Esophagus (tissue), 2 donors: ENCODE measurements around the gene REN. TPM values are rescaled to one million over a fixed set of nuclear protein-coding genes. Genes with fewer than 3 reads are reported as not detected.

Experiments
- H3K27ac ChIP-seq, 2 donors: one replicate each; pipeline ENCODE4 v1.5.1; 2013; ENCODE audit warnings: low read depth in 2 of 2, mild to moderate bottlenecking in 2 of 2, inconsistent platforms in 1 of 2, low read length in 1 of 2, moderate library complexity in 1 of 2
- H3K27me3 ChIP-seq, 2 donors: one replicate each; pipeline ENCODE4 v1.6.1; 2013; ENCODE audit warnings: low read length in 2 of 2, control low read depth in 1 of 2, mild to moderate bottlenecking in 1 of 2; ENCODE audit not compliant: insufficient read depth in 2 of 2, control insufficient read depth in 1 of 2
- H3K36me3 ChIP-seq, 2 donors: one replicate each; pipeline ENCODE4 v1.6.1; 2013; ENCODE audit warnings: low read length in 1 of 2; ENCODE audit not compliant: control insufficient read depth in 2 of 2, insufficient read depth in 2 of 2
- H3K4me1 ChIP-seq, 2 donors: one replicate each; pipeline ENCODE4 v1.6.1; 2013; ENCODE audit warnings: low read length in 1 of 2; ENCODE audit not compliant: control insufficient read depth in 2 of 2, insufficient read depth in 2 of 2
- H3K4me3 ChIP-seq, 2 donors: one replicate each; pipeline ENCODE4 v1.5.1; 2013; ENCODE audit warnings: low read length in 2 of 2, mild to moderate bottlenecking in 2 of 2, low read depth in 1 of 2, moderate library complexity in 1 of 2
- H3K9me3 ChIP-seq, 2 donors: one replicate each; pipeline ENCODE4 v1.6.1; 2013; ENCODE audit warnings: mild to moderate bottlenecking in 2 of 2, low read depth in 1 of 2, low read length in 1 of 2, moderate library complexity in 1 of 2; ENCODE audit not compliant: control insufficient read depth in 2 of 2, insufficient read depth in 1 of 2
- whole genome bisulfite sequencing, 2 donors: extraction: QIAGEN DNeasy Blood & Tissue Kit; methylation state at CpG; one replicate each; pipeline ENCODE4 v1.1.7; 2013; 5-methylcytosine and 5-hydroxymethylcytosine counted together
- polyA plus RNA-seq, 2 donors: library from polyadenylated mRNA; stranded (reverse); fragments of 200-250 nt; gene quantifications; one replicate each; pipeline ENCODE4 v1.2.3, GENCODE V29; 2013
- donor health status: healthy with polysubstance abuse.
- donor health status: Bipolar disorder and iron deficiency.

Gene REN
- polyA plus RNA-seq, 2 donors: 0.18 to 0.27 TPM

DNA sequence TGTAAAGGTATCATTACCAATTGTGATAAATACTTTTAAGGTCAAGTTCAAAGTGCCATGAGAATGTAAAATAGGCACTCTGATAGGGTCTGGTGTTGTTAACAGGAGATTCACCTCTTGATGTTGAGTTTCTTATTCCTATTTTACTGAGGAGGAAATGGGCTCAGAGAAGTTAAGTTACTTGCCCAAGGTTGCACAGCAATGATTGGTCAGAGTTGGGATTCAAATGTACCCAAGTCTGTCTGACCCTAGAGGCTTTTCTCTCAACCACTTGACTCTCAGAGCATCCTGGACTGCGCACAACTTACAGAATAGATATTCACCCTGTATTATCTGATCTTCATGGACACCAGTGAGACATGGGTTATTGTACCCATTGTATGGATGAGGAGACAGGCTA is 59.3 kb downstream of the REN start:
- Histone ChIP-seq H3K27ac (no peak overlapping the region), H3K9me3 (no peaks in the 10 kb centered on the region), H3K36me3 (no peaks in the 10 kb centered on the region), H3K27me3 (no peaks in the 10 kb centered on the region), H3K4me3 (no peak overlapping the region), H3K4me1 (peaks cover 8 to 18% of the 10 kb centered on the region in 2 donors)
- 95 to 97% methylated on average over 1 of the region's 1 CpG for WGBS, 2 donors

- peaks cover 8 to 21% of the 10 kb centered on the region in 2 donors for H3K4me1 ChIP-seq
- 83 to 86% methylated on average over 6 of the region's 6 CpGs for WGBS, 2 donors
- H3K27me3 ChIP-seq: no peaks in the 10 kb centered on the region
- H3K27ac ChIP-seq: no peak overlapping the region
- no peaks in the 10 kb centered on the region for H3K36me3 ChIP-seq
- H3K9me3 ChIP-seq: no peaks in the 10 kb centered on the region
- H3K4me3 ChIP-seq: no peak overlapping the region
These were observed 61.0 kb downstream of the REN start for GRCh38 chr1:204105131-204105515.

Other genes starting within 250 kb of the REN start
- 10 to 100 TPM in 1 of 2 donors, 1 to 10 TPM in 1; 6.9 to 10.4 TPM for gene SOX13, start 93.2 kb downstream of the REN start, polyA plus RNA-seq
- gene ETNK2, start 14.3 kb downstream of the REN start, polyA plus RNA-seq: 10 to 100 TPM in 1 of 2 donors, 1 to 10 TPM in 1; 9.5 to 16.1 TPM
- not detected for gene KISS1, start 30.2 kb upstream of the REN start, polyA plus RNA-seq
- gene GOLT1A, start 47.7 kb upstream of the REN start, polyA plus RNA-seq: under 1 TPM; 0.42 to 0.81 TPM
- 10 to 100 TPM; 11.0 to 36.3 TPM for gene PLEKHA6, start 193.6 kb upstream of the REN start, polyA plus RNA-seq
- gene PPP1R15B, start 245.5 kb upstream of the REN start, polyA plus RNA-seq: 10 to 100 TPM; 14.1 to 15.7 TPM